Left lung (tissue), 10 donors: ENCODE measurements around the gene PFKFB2. TPM values are rescaled to one million over a fixed set of nuclear protein-coding genes. Genes with fewer than 3 reads are reported as not detected.
A peak's percentile ranks its signal among the peaks of the same experiment; 100 is the strongest.

Experiments
- ATAC-seq: fragments of 200-7000 bp; cut with Tn5 transposase; one replicate; pipeline ENCODE4 v1.9.1; 2020; ENCODE audit warnings: moderate library complexity
- DNase-seq, 4 donors: peaks; one replicate each; pipeline ENCODE4 v3.0.0-alpha.2; 2013 to 2020
- H3K27ac ChIP-seq, 2 donors: fragments of 200-600 bp; sonication (generic) in 1 of 2; one replicate each; pipeline versions ENCODE4 v1.5.0 to v1.8.0; 2020 to 2021
- H3K27me3 ChIP-seq, 2 donors: fragments of 200-600 bp; sonication (generic) in 1 of 2; one replicate each; pipeline versions ENCODE4 v1.5.0 to v1.8.0; 2020 to 2021
- H3K36me3 ChIP-seq, 2 donors: fragments of 200-600 bp; sonication (generic) in 1 of 2; one replicate each; pipeline versions ENCODE4 v1.5.0 to v1.8.0; 2020 to 2021
- H3K4me1 ChIP-seq, 2 donors: fragments of 200-600 bp; one replicate each; pipeline ENCODE4 v1.8.0; 2021
- H3K4me3 ChIP-seq, 2 donors: fragments of 200-600 bp; sonication (generic) in 1 of 2; one replicate each; pipeline versions ENCODE4 v1.5.0 to v1.8.0; 2020 to 2021; ENCODE audit warnings: mild to moderate bottlenecking in 1 of 2
- H3K9me3 ChIP-seq, 2 donors: fragments of 200-600 bp; sonication (generic) in 1 of 2; one replicate each; pipeline versions ENCODE4 v1.5.0 to v1.8.0; 2020 to 2021
- CTCF ChIP-seq, 2 donors: fragments of 200-600 bp; sonication (generic) in 1 of 2; IDR thresholded peaks; one replicate each; pipeline versions ENCODE4 v1.5.0 to v1.8.0; 2021; ENCODE audit warnings: antibody characterized with exemption in 2 of 2
- intact Hi-C, 2 donors: fragments of 100-400 bp; cut with DNase I; formaldehyde crosslinking; loops; one replicate each; pipeline versions ENCODE4 v1.11.2 to v1.14.2; 2022
- polyA plus RNA-seq, 6 donors: library from polyadenylated mRNA; unstranded; fragments of 120-200 nt; gene quantifications; one replicate each; pipeline ENCODE4 v1.2.1, GENCODE V29; 2013; ENCODE audit not compliant: insufficient read length in 6 of 6
- total RNA-seq, 2 donors: library from RNA; stranded (reverse); fragmentation: NEBNext Ultra II Directional; extraction: Animal tissue kit (Norgen Biotek cat#: 25700); gene quantifications; one replicate each; pipeline ENCODE4 v1.2.1, GENCODE V29; 2021
- donor health status: DM: no; HTN: yes; CAD: no.
- donor health status: DM: no; HTN: no; CAD: no.

PFKFB2 gene
- total and polyA plus RNA-seq, 8 donors, result 13.4 to 63.8 (median 17.2) TPM

GRCh38 chr1:207007352-207008033, 45.6 kb upstream of the PFKFB2 start:
- H3K36me3 ChIP-seq, result no peaks in the 10 kb centered on the region
- peaks cover 17% of the 10 kb centered on the region in 2 donors for H3K4me1 ChIP-seq
- TF ChIP-seq CTCF (IDR thresholded peaks at IDR 0.05), result no peak
- peak overlapping the region; percentile 7 to 63 for H3K27ac ChIP-seq
- H3K4me3 ChIP-seq, result no peak overlapping the region
- DNase-seq, result no peak
- H3K9me3 ChIP-seq, result no peaks in the 10 kb centered on the region
- ATAC-seq, result peak; percentile 28
- H3K27me3 ChIP-seq, result no peaks in the 10 kb centered on the region
- intact Hi-C loops, result no loop called here

- TF ChIP-seq CTCF (IDR thresholded peaks at IDR 0.05), result no peak
- Histone ChIP-seq H3K4me1 (peaks cover 5 to 14% of the 10 kb centered on the region in 2 donors), H3K27me3 (no peaks in the 10 kb centered on the region), H3K36me3 (no peaks in the 10 kb centered on the region), H3K27ac (peak overlapping the region; percentile 7 to 69), H3K9me3 (no peaks in the 10 kb centered on the region), H3K4me3 (no peak overlapping the region)
- intact Hi-C loops, result no loop called here
- no peak for DNase-seq
- no peak for ATAC-seq
Observed at GRCh38 chr1:207009182-207009850, 43.8 kb upstream of the PFKFB2 start.

- Histone ChIP-seq H3K27me3 (no peaks in the 10 kb centered on the region), H3K4me1 (peaks cover 5 to 11% of the 10 kb centered on the region in 2 donors), H3K27ac (peak overlapping the region; percentile 48 to 69), H3K36me3 (no peaks in the 10 kb centered on the region), H3K9me3 (no peaks in the 10 kb centered on the region), H3K4me3 (no peak overlapping the region)
- DNase-seq (no peak), ATAC-seq (peak; percentile 77)
- TF ChIP-seq CTCF (IDR thresholded peaks at IDR 0.05), result no peak
- intact Hi-C loops, result no loop called here
Observed at GRCh38 chr1:207009945-207010344, 43.1 kb upstream of the PFKFB2 start.

GRCh38 chr1:207010726-207011125, 42.3 kb upstream of the PFKFB2 start:
- H3K27me3 ChIP-seq, result no peaks in the 10 kb centered on the region
- H3K4me3 ChIP-seq, result no peak overlapping the region
- TF ChIP-seq CTCF (IDR thresholded peaks at IDR 0.05), result no peak
- ATAC-seq, result peak; percentile 71
- peak overlapping the region; percentile 48 to 69 for H3K27ac ChIP-seq
- intact Hi-C loops, result no loop called here
- H3K9me3 ChIP-seq, result no peaks in the 10 kb centered on the region
- H3K4me1 ChIP-seq, result peaks cover 0 to 5% of the 10 kb centered on the region in 2 donors
- DNase-seq, result no peak
- H3K36me3 ChIP-seq, result no peaks in the 10 kb centered on the region

- intact Hi-C loops, result no loop called here
- Histone ChIP-seq H3K9me3 (no peaks in the 10 kb centered on the region), H3K36me3 (no peaks in the 10 kb centered on the region), H3K27me3 (no peaks in the 10 kb centered on the region), H3K4me3 (no peak overlapping the region), H3K27ac (no peak overlapping the region), H3K4me1 (peaks cover 0 to 4% of the 10 kb centered on the region in 2 donors)
- no peak for TF ChIP-seq CTCF (IDR thresholded peaks at IDR 0.05)
- no peak for ATAC-seq
- DNase-seq, result no peak
Observed at GRCh38 chr1:207013321-207014085, 39.6 kb upstream of the PFKFB2 start.
